Dermis microvascular lymphatic vessel endothelial cell (primary cell): ENCODE data around the gene CDH12. TPM values are rescaled to one million over a fixed set of nuclear protein-coding genes. Genes with fewer than 3 reads are reported as not detected.
"Not testable (repeated sequence)": the region's sequence is repeated elsewhere in the genome, so short reads cannot be mapped to it uniquely, and the experiment has no call there.

Source experiments
- DNase-seq, 2 donors: peaks; one replicate each; pipeline versions ENCODE4 v3.0.0 to v3.0.0-alpha.2; 2010; ENCODE audit warnings: low read depth in 2 of 2
- total RNA-seq: library from RNA; depleted of rRNA; stranded (reverse); fragments of >200 nt; gene quantifications from 2 replicates; pipeline ENCODE4 v1.2.1, GENCODE V29; 2014

CDH12 gene
- total RNA-seq, 1 donor from 2014 or later, result not detected

DNA sequence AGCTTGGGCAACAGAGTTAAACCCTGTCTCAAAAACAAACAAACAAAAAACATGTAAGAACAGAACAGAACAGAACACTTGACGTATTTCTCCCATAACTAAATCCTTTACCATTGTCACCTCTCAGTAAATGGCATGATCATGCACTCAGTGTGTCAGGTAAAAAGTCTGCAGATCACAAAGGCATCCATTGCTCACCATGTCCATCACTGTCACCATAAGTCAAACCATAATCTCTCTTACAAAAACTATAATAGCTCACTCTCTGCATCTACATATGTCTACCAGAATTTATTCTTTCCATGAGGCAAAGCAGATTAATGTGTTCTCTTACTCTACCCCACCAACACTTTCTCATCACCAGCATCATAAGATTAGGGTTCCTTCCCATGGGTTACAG lies 387.5 kb downstream of the CDH12 start:
- DNase-seq, result no peak

- DNase-seq, result no peak
Measured at GRCh38 chr5:22465177-22465576, 388.0 kb downstream of the CDH12 start.

GRCh38 chr5:22460189-22460588 lies 393.0 kb downstream of the CDH12 start:
- DNase-seq, result no peak

DNA sequence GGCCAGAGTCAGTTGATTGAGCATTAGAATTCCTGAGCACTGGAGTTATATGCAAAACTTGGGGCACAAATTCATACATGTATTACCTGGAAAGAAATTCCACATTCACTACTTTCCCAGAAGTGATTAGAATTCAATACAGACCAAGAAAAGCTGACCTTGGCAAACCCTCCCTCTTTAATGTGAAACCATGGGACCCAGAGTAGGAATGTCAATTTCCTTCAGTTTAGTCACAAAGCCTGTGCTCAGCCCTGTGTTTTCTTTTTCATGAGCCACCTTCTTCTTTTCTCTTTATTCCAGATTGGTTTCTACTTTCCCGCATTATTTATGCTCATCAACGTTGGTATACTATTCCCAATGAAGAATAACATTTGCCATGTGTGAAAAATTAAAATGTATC lies 420.2 kb downstream of the CDH12 start:
- no peak for DNase-seq

DNA sequence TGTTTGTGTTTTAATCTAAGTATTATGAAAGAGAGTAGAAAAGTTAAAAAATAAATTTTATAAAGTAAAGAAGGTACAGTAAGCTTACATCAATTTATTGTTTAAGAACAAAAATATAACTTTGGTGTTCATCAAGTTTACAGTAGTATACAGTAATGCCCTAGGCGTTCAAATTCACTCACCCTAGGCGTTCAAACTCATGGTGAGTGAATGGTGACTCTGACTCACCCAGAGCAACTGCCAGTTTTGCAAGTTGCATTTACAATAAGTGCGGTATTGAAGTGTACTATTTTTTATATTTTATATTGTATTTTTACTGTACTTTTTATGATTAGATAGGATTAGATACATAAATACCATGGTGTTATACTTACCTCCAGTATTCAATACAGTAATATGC lies 421.3 kb downstream of the CDH12 start:
- DNase-seq, result no peak

DNA sequence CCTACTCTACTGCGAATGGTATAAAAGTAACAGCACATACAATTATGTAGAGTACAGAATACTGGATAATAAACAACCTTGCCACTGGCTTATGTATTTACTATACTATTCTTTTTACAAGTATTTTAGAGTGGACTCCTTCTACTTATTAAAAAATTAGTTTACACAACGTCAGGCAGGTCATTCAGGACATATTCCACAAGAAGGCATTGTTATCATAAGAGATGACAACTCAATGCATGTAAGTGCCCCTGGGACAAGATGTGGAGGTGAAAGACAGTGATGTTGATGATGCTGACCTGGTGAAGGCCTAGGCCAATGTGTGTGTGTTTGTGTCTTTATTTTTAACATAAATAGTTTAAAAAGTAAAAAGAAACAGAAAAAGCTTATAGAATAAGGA lies 421.7 kb downstream of the CDH12 start:
- DNase-seq, result no peak

DNA sequence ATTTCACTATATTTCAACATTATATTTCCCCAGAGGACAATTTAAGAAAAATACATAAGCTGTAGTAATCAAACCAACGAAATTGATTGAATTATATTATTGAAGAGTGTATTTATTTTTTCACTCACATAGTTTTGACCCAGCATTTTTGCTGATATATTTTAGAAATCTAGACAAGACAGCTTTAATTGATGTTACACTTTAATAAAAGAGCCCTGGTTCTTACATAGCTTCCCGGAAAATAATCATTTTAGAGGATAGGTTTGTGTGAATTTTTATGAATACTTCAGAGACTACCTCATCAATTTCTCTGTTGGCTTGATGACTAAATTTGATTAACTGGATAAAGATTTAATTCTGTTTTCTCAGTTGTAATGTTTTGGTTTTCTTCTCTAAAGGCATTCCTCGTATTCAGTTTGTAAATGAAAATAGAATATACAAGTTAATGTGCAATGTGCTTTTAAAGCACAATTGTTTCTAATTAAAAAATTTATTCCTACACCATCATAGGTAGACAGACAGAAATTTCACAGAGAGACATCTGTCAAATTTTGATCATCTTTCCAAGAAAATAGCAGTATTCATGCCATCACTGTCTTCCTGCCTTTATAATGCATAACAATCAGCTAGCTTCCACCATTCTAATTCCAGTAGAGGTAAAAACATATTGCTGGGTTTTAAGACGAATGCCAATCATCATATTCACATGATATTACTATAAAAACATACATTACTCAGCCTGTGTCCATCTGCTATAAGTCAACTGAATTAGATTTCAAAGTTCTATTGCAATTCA lies 441.4 kb downstream of the CDH12 start:
- DNase-seq, result no peak

GRCh38 chr5:22391956-22392355 lies 461.2 kb downstream of the CDH12 start:
- DNase-seq, result no peak

- no peak for DNase-seq
Measured at GRCh38 chr5:22390888-22391287, 462.3 kb downstream of the CDH12 start.

DNA sequence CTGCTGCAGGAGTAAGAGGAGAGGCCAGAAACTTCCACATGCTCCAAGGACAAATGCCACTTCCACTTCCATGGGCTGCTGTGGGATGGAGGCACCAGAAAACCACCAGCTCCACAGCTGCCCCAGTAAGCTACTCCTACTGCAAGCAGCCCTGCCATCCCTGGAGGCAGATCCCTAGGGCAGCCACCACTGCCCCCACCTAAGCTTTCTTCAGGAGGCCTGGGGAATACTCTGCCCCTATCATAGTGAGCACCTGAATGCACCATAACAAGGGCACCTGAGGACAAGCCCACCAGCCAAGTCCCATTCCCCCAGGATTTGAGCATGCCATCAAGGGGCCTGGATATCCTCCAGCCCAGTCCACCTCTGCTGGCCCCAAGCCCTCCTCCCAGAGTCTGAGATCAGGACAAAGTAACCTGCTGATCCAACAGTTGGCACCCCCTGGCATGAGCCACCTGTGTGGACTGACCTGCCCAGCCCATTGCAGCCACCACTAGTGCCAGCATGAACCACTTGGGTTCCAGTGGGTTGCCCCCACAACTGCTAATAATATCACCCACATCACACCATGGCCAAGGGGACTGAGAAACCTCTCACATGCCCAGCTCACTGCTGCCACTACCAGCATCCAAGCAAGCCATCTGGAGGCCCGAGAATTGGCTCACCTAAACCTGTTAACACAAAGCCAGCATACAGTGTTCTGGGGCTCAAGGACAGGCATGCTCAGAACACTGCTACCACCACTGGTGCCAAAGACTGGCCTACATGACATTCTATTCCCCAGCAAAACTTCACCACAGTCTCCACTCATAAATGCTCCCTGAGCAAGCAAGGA lies 480.1 kb downstream of the CDH12 start:
- no peak for DNase-seq

DNA sequence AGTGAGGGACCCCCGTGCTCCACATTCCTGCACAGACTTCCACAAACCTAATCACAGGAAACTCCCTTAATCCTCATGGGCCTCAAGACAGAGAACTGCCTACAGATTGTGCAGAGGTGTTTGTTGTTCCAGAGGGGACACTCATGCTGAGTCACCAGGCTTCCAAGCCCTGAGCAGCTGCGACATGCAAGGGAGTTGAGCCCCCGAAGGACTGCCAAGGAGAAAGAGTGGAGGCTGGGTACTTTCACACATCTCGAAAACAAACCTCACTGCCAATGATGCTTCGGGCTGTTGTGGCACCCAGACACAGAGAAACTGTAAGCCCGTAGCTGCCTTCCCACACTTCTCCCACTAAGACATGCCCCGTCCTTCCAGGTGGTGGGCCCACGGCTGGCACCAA lies 480.8 kb downstream of the CDH12 start:
- no peak for DNase-seq

DNA sequence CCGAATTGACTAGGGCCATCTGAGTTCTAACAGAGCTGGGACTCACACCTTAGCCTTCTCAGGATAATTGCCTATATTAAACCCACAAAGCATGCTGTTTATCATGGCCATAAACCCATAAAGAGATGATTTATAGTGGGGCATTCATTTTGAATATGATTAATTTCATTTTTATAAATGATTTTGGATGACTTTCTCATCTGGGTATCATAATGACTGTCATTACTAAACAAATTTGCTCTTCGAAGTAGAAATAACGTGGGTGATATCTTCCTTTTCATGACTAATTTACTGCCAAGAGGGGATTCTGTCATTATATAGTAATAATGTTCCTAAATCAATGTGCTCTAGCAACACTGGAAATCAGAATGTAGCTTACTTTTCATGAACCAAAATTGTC lies 498.2 kb downstream of the CDH12 start:
- DNase-seq, result no peak

- DNase-seq, result no peak
Measured at GRCh38 chr5:22352493-22352892, 500.7 kb downstream of the CDH12 start.

- DNase-seq, result no peak
Measured at GRCh38 chr5:22351178-22351577, 502.0 kb downstream of the CDH12 start.

DNA sequence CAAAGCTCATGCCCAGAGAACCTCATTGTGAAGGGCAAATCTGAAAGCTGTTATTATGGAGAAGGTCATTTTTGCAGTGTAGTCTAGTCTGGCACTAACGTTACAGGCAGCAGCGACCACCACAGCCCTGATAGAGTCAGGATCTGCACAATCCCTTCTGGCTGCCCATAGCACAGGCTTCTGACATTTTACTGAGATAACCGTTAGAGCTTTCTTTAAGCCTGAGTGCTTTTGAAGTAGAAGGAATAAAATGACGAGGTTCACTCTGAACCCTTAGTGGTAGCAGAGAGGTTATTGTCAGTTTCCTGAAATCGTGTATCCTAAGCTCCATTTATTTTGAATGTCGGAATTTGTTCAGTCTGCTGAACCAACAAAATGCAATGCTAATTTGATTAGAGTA lies 505.1 kb downstream of the CDH12 start:
- no peak for DNase-seq

DNA sequence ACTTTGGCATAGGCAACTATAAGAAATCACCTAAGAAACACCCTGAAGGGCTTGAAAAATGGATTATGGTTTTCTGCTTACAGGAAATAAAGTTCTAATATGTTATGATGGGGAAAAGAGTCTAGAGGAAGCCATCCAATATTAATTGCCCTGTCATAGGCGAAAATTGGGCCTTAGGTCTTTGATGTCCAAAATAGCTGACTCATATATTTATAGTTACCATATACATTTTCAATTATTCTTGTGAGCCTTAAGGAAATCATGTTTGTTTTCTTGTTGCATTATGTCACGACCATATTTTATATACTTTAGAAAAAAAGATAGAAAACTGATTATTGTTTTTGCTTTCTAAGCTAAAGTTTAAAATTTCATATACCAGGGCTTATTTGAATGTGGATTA lies 509.1 kb downstream of the CDH12 start:
- no peak for DNase-seq

- DNase-seq, result no peak
Measured at GRCh38 chr5:22341406-22341805, 511.7 kb downstream of the CDH12 start.

- not testable (repeated sequence) for DNase-seq
Measured at GRCh38 chr5:22332949-22333348, 520.2 kb downstream of the CDH12 start.

DNA sequence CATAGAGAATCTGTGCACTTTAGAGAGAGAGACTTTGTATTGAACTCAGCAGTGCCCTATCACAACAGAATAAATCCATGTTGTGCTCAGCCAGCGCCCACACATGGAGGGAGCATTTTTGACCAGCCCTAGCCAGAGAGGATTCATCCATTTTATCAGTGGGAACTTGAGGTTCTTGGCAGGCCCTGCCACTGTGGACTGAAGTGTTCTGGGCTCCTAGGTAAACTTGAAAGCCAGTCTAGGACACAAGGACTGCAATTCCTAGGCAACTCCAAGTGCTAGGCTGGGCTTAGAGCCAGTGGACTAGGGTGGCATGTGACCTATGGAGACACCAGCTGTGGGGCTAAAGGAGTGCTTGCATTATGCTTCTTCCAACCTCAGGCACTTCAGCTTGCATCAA lies 523.5 kb downstream of the CDH12 start:
- DNase-seq, result no peak

DNA sequence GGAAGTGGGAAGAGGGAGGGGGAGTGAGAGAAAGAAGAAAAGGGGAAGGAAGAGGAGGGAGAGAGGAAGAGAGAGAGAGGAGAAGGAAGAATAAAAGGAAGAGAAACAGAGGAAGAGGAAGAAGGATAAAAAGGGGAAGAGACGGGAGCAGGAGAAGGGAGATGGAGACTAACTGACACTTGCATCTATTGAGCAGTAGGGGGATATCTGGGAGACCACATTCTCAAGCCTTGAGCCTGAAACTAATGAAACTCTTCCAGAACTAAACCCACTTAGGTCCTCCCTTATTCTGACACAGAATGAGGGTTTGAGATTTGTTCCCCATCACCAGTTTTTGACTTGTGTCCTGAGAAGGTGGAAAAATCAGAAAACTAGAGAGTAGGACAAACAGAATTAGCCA lies 533.3 kb downstream of the CDH12 start:
- DNase-seq, result no peak

- no peak for DNase-seq
Measured at GRCh38 chr5:22316294-22316693, 536.9 kb downstream of the CDH12 start.

- DNase-seq, result not testable (repeated sequence)
Measured at GRCh38 chr5:22315052-22315451, 538.1 kb downstream of the CDH12 start.

DNA sequence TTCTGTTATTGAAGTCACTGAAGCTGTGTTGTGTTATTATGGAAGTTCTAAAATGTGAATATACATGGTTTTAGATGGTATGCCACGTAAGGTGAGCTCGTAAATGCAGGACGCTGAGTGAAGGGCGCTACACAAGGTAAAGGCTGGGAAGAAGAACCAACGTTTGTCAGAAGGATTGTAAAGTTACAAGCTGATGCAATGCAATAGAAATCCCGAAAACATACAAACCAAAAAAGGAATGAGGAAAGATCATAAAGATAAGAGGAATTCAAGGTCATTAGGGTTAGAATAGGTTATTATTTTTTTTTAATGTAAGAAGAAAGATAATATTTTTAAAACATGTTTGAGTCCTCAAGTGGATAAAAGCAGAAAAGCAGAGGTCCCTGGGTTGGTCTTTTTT lies 538.6 kb downstream of the CDH12 start:
- no peak for DNase-seq
